GM23248 (cell line): ENCODE data around the gene CDH13. TPM values are rescaled to one million over a fixed set of nuclear protein-coding genes. Genes with fewer than 3 reads are reported as not detected.

Source experiments
- DNase-seq: peaks from one replicate; pipeline ENCODE4 v3.0.0-alpha.2; 2015
- H2AFZ ChIP-seq: fragments of 200-600 bp; sonication (generic); 2 replicates; pipeline ENCODE4 v1.6.1; 2016; ENCODE audit warnings: antibody characterized with exemption
- H3F3A ChIP-seq: fragments of 200-600 bp; sonication (generic); 2 replicates; pipeline ENCODE4 v1.6.1; 2016; ENCODE audit warnings: mild to moderate bottlenecking, antibody characterized with exemption, mixed run types; ENCODE audit not compliant: insufficient read depth
- H3K27ac ChIP-seq: fragments of 200-600 bp; sonication (generic); 2 replicates; pipeline ENCODE4 v1.5.1; 2016; ENCODE audit warnings: mild to moderate bottlenecking
- H3K27me3 ChIP-seq: fragments of 200-600 bp; sonication (generic); replicated peaks from 2 replicates; pipeline ENCODE4 v1.6.1; 2016; ENCODE audit warnings: mild to moderate bottlenecking; ENCODE audit not compliant: insufficient read depth
- H3K36me3 ChIP-seq: fragments of 200-600 bp; sonication (generic); 2 replicates; pipeline ENCODE4 v1.6.1; 2016; ENCODE audit warnings: low read depth, mild to moderate bottlenecking
- H3K4me1 ChIP-seq: fragments of 200-600 bp; sonication (generic); 2 replicates; pipeline ENCODE4 v1.6.1; 2016; ENCODE audit warnings: mild to moderate bottlenecking; ENCODE audit not compliant: insufficient read depth
- H3K4me2 ChIP-seq: fragments of 200-600 bp; sonication (generic); one replicate; pipeline ENCODE4 v1.6.1; 2016; ENCODE audit warnings: mild to moderate bottlenecking; ENCODE audit not compliant: unreplicated experiment
- H3K4me3 ChIP-seq: fragments of 200-600 bp; sonication (generic); 2 replicates; pipeline ENCODE4 v1.5.1; 2016; ENCODE audit warnings: mild to moderate bottlenecking
- H3K79me2 ChIP-seq: fragments of 200-600 bp; sonication (generic); 2 replicates; pipeline ENCODE4 v1.6.1; 2016; ENCODE audit warnings: mild to moderate bottlenecking; ENCODE audit not compliant: insufficient read depth
- H3K9ac ChIP-seq: fragments of 200-600 bp; sonication (generic); 2 replicates; pipeline ENCODE4 v1.6.1; 2016; ENCODE audit warnings: mild to moderate bottlenecking
- H3K9me2 ChIP-seq: fragments of 200-600 bp; sonication (generic); 2 replicates; pipeline ENCODE4 v1.6.1; 2016; ENCODE audit warnings: mixed run types, mild to moderate bottlenecking, moderate library complexity; ENCODE audit not compliant: insufficient read depth
- H3K9me3 ChIP-seq: fragments of 200-600 bp; sonication (generic); one replicate; pipeline ENCODE4 v1.6.1; 2017; ENCODE audit warnings: low read depth
- H4K20me1 ChIP-seq: fragments of 200-600 bp; sonication (generic); 2 replicates; pipeline ENCODE4 v1.6.0; 2016; ENCODE audit not compliant: insufficient read depth
- EZH2 ChIP-seq: fragments of 200-600 bp; sonication (generic); IDR thresholded peaks from 2 replicates; pipeline ENCODE4 v1.6.1; 2018; ENCODE audit warnings: antibody characterized with exemption, mild to moderate bottlenecking; ENCODE audit not compliant: insufficient read depth, poor library complexity, severe bottlenecking
- EZH2phosphoT487 ChIP-seq: fragments of 200-600 bp; sonication (generic); IDR thresholded peaks from 2 replicates; pipeline ENCODE4 v1.6.1; 2018; ENCODE audit warnings: antibody characterized with exemption, moderate library complexity, mild to moderate bottlenecking, low read depth; ENCODE audit not compliant: insufficient read depth
- WGBS, 2 experiments: methylation state at CpG; one replicate each; pipeline ENCODE4 v1.1.6; 2015 to 2017; ENCODE audit warnings: low lambda C conversion rate in 2 of 2, low coverage in 1 of 2; ENCODE audit errors: missing lambda C conversion rate in 2 of 2; 5-methylcytosine and 5-hydroxymethylcytosine counted together
- in situ Hi-C: fragments of 300-500 bp; cut with MboI; formaldehyde crosslinking; loops from 2 replicates; pipeline ENCODE4 v1.15.0; 2020
- polyA plus RNA-seq: library from polyadenylated mRNA; unstranded; fragments of >200 nt; fragmentation: Nextera tagmentation; extraction: Ambion mirVana; gene quantifications from 2 replicates; pipeline ENCODE4 v1.2.1, GENCODE V29; 2016
- total RNA-seq: library from RNA; depleted of rRNA; stranded (reverse); fragments of >200 nt; shearing (Covaris generic); gene quantifications from 2 replicates; pipeline ENCODE4 v1.2.3, GENCODE V29; 2014

Gene CDH13
- total and polyA plus RNA-seq, 2 experiments from 2014 or later: 51.0 to 52.8 TPM

GRCh38 chr16:82995286-82995923 is 368.6 kb downstream of the CDH13 start:
- Histone ChIP-seq H3K27ac (peak overlapping the region; percentile 47; the same call in 1 of the 2 replicates), H3K4me3 (peak overlapping the region; percentile 59), H3K9me2 (no peaks in the 10 kb centered on the region), H3K27me3 (no peaks in the 10 kb centered on the region), H3K79me2 (no peaks in the 10 kb centered on the region; the same call in 1 of the 2 replicates), H3K36me3 (no peaks in the 10 kb centered on the region), H3K4me1 (peaks cover 12% of the 10 kb centered on the region), H3K4me2 (peak overlapping the region; percentile 62), H3F3A (no peaks in the 10 kb centered on the region; the same call in 1 of the 2 replicates), H3K9me3 (no peaks in the 10 kb centered on the region), H3K9ac (peak overlapping the region; percentile 53; the same call in 1 of the 2 replicates), H2AFZ (peak overlapping the region; percentile 82), H4K20me1 (no peaks in the 10 kb centered on the region)
- no peak for DNase-seq
- WGBS, 2 experiments: 93 to 95% methylated on average over 9 of the region's 9 CpGs
- in situ Hi-C loops: no loop called here
- TF ChIP-seq EZH2phosphoT487 (no peak), EZH2 (no peak)

- no peak for TF ChIP-seq EZH2phosphoT487
- TF ChIP-seq EZH2: no peak
- Histone ChIP-seq H2AFZ (peak overlapping the region; percentile 82), H4K20me1 (no peaks in the 10 kb centered on the region), H3K36me3 (no peaks in the 10 kb centered on the region), H3K9ac (peak overlapping the region; percentile 53), H3K4me1 (peaks cover 12% of the 10 kb centered on the region), H3K4me3 (peak overlapping the region; percentile 59), H3K27ac (peak overlapping the region; percentile 47), H3K4me2 (peak overlapping the region; percentile 62), H3K79me2 (no peaks in the 10 kb centered on the region; the same call in 1 of the 2 replicates), H3K9me3 (no peaks in the 10 kb centered on the region), H3K27me3 (no peaks in the 10 kb centered on the region), H3F3A (no peaks in the 10 kb centered on the region), H3K9me2 (no peaks in the 10 kb centered on the region)
- peak; percentile 89 for DNase-seq
- in situ Hi-C loops: no loop called here
- 17 to 18% methylated on average over 5 of the region's 5 CpGs for WGBS, 2 experiments
These were observed 369.2 kb downstream of the CDH13 start for GRCh38 chr16:82995924-82996441.

- Histone ChIP-seq H2AFZ (no peak overlapping the region), H3F3A (no peaks in the 10 kb centered on the region), H3K4me2 (no peak overlapping the region), H4K20me1 (no peaks in the 10 kb centered on the region), H3K27ac (no peak overlapping the region), H3K36me3 (no peaks in the 10 kb centered on the region), H3K27me3 (no peaks in the 10 kb centered on the region), H3K4me3 (no peak overlapping the region), H3K9me2 (no peaks in the 10 kb centered on the region), H3K79me2 (no peaks in the 10 kb centered on the region; the same call in 1 of the 2 replicates), H3K4me1 (peaks cover 12% of the 10 kb centered on the region), H3K9me3 (no peaks in the 10 kb centered on the region), H3K9ac (no peak overlapping the region)
- in situ Hi-C loops: no loop called here
- DNase-seq: no peak
- TF ChIP-seq EZH2phosphoT487: no peak
- TF ChIP-seq EZH2: no peak
- WGBS, 2 experiments: 84 to 96% methylated on average over 4 of the region's 4 CpGs
These were observed 370.0 kb downstream of the CDH13 start for GRCh38 chr16:82996814-82997213.

GRCh38 chr16:82999711-83000110 is 372.9 kb downstream of the CDH13 start:
- Histone ChIP-seq H3F3A (no peaks in the 10 kb centered on the region), H3K4me1 (peaks cover 17% of the 10 kb centered on the region)
- 96 to 97% methylated on average over 6 of the region's 6 CpGs for WGBS, 2 experiments

More at GRCh38 chr16:82999711-83000110, 372.9 kb downstream of the CDH13 start:
- H3K27me3 ChIP-seq: no peaks in the 10 kb centered on the region
- TF ChIP-seq EZH2 (no peak), EZH2phosphoT487 (no peak)
- H3K79me2 ChIP-seq: no peaks in the 10 kb centered on the region; the same call in 1 of the 2 replicates
- H3K9me3 ChIP-seq: no peaks in the 10 kb centered on the region
- in situ Hi-C loops: no loop called here
- no peak for DNase-seq
- H2AFZ ChIP-seq: no peak overlapping the region
- no peak overlapping the region for H3K27ac ChIP-seq
- no peaks in the 10 kb centered on the region for H4K20me1 ChIP-seq
- H3K9ac ChIP-seq: no peak overlapping the region
- H3K36me3 ChIP-seq: no peaks in the 10 kb centered on the region
- H3K4me2 ChIP-seq: no peak overlapping the region
- H3K9me2 ChIP-seq: no peaks in the 10 kb centered on the region
- H3K4me3 ChIP-seq: no peak overlapping the region
